Activated T-cell treated with anti-CD3 and anti-CD28 coated beads, Interleukin-2, amount 50 U/mL, for 72 hours (primary cell): ENCODE data around the gene PRKG1. TPM values are rescaled to one million over a fixed set of nuclear protein-coding genes. Genes with fewer than 3 reads are reported as not detected.
"Not testable (repeated sequence)": the region's sequence is repeated elsewhere in the genome, so short reads cannot be mapped to it uniquely, and the experiment has no call there.

Source experiments
- ATAC-seq, 2 donors: fragments of 150-1000 bp; cut with Tn5 transposase; replicated peaks in 1 of 2; 2 replicates each; pipeline ENCODE4 v1.10.0; 2021; ENCODE audit warnings: moderate library complexity in 2 of 2, mild to moderate bottlenecking in 1 of 2
- DNase-seq, 2 donors: peaks; one replicate each; pipeline ENCODE4 v3.0.0; 2021 to 2022; ENCODE audit warnings: mixed read lengths in 1 of 2
- H3K27ac Mint-ChIP-seq: one replicate; pipeline ENCODE4 v1.8.0; 2022; ENCODE audit warnings: mild to moderate bottlenecking, moderate library complexity, mixed read lengths
- H3K27me3 Mint-ChIP-seq: one replicate; pipeline ENCODE4 v1.8.0; 2022; ENCODE audit warnings: low read depth, mixed read lengths
- H3K36me3 Mint-ChIP-seq, 2 donors: one replicate each; pipeline ENCODE4 v1.8.0; 2022; ENCODE audit warnings: mixed read lengths in 2 of 2, mild to moderate bottlenecking in 1 of 2; ENCODE audit not compliant: insufficient read depth in 2 of 2
- H3K4me1 Mint-ChIP-seq: one replicate; pipeline ENCODE4 v1.8.0; 2022; ENCODE audit warnings: low read depth, mixed read lengths
- H3K4me3 Mint-ChIP-seq, 2 donors: one replicate each; pipeline ENCODE4 v1.8.0; 2022; ENCODE audit warnings: mild to moderate bottlenecking in 2 of 2, mixed read lengths in 2 of 2, moderate library complexity in 2 of 2
- H3K9me3 Mint-ChIP-seq, 2 donors: one replicate each; pipeline ENCODE4 v1.8.0; 2022; ENCODE audit warnings: mixed read lengths in 2 of 2
- total RNA-seq, 2 donors: library from RNA; stranded (reverse); gene quantifications; one replicate each; pipeline ENCODE4 v1.2.3, GENCODE V29; 2022

The PRKG1 gene
- total RNA-seq, 2 donors from 2014 or later, result not detected

DNA sequence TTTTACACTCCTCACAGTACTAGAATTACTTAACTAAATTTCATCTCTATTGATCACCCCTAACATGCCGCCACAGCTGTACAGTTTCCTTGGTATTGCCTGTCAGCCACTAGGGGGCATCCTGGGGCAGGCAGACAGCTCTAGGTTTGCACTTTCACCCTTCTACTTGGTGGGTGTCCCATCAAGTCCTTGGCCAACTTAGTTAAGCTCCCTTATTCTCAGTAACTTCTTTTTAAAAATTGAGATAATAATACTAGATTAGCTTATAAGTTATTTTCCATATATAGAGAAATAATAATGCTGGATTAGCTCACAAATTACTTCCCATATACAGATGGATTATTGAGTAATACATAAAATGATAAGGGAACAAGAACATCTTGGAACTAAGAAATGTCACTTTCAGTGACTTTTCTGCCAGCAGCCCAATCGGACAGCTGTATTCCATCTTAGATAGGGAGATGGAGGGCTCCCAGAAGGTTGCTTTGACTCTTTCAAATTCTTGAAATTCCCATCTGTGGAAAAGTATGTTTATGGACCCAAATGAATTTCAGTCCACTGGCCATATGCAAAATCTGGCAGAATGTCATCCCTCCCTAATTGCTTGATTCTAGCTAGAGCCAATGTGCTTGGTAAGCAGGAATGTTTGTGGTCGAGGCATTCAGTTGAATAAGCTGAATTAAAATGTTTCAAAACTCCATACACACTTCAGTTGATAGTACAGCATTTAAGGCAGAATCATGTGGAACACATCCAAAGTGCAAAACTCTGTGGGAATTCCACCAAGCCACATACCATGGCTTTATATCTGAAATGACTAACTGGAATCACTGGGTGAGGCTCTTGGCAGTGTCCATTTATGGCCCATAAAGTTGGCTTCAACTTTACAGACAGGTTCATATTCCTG is 315.4 kb downstream of the PRKG1 start:
- Mint-ChIP-seq H3K4me1 (no peaks in the 10 kb centered on the region), H3K27me3 (no peaks in the 10 kb centered on the region), H3K4me3 (no peak overlapping the region), H3K9me3 (no peaks in the 10 kb centered on the region), H3K27ac (no peak overlapping the region), H3K36me3 (no peaks in the 10 kb centered on the region)
- peak; percentile 49 to 56 for DNase-seq
- ATAC-seq, result peak; percentile 46 to 58

DNA sequence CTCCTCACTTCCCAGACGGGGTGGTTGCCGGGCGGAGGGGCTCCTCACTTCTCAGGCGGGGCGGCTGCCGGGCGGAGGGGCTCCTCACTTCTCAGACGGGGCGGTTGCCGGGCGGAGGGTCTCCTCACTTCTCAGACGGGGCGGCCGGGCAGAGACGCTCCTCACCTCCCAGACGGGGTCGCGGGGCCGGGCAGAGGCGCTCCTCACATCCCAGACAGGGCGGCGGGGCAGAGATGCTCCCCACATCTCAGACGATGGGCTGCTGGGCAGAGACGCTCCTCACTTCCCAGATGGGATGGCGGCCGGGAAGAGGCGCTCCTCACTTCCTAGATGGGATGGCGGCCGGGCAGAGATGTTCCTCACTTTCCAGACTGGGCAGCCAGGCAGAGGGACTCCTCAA is 318.7 kb downstream of the PRKG1 start:
- not testable (repeated sequence) for DNase-seq, H3K4me1 Mint-ChIP-seq, H3K4me3 Mint-ChIP-seq, H3K9me3 Mint-ChIP-seq, H3K27me3 Mint-ChIP-seq, H3K27ac Mint-ChIP-seq, ATAC-seq, H3K36me3 Mint-ChIP-seq

DNA sequence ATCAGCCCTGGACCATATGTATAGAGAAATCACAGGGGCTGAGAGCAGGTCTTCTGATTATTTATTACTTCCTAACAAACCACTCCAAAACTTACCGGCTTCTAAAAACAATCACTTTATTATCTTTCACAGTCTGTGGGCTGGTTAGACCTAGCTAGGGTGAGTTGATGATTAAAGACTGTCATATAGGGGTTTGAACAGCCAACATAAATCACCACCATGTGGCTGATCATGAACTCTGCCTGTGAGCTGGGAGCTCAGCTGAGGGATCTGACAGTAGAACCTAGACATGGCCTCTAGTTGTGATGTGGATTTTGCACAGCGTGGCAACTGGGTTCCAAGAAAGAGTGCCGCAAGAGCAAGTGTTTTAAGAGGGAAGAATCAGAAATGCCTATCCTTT is 319.8 kb downstream of the PRKG1 start:
- no peaks in the 10 kb centered on the region for H3K4me1 Mint-ChIP-seq
- H3K27ac Mint-ChIP-seq, result no peak overlapping the region

DNA sequence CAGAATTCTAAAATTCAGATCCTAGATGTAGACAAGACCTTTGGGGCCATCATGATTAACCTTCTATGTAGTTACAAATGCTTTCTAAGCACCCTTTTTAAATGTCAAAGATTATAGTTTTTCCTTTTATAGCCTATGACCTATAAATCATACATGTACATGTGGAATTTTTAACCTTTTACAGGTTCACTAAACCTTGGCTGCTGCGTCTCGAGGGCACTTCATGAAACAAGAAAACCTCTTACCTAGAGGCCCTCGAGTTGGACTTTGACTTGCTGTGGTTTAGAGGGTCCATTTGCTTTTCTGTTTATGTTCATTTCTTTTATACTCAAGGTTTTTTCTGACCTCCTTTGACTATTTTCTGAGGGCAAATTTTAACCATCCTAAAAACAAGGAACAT is 323.0 kb downstream of the PRKG1 start:
- no peak for DNase-seq
- Mint-ChIP-seq H3K27me3 (no peaks in the 10 kb centered on the region), H3K27ac (no peak overlapping the region), H3K36me3 (no peaks in the 10 kb centered on the region), H3K9me3 (no peaks in the 10 kb centered on the region), H3K4me1 (no peaks in the 10 kb centered on the region), H3K4me3 (no peak overlapping the region)
- no peak for ATAC-seq

More for the DNA sequence above, 319.8 kb downstream of the PRKG1 start:
- H3K4me3 Mint-ChIP-seq, result no peak overlapping the region
- ATAC-seq (no peak), DNase-seq (no peak)
- no peaks in the 10 kb centered on the region for H3K9me3 Mint-ChIP-seq
- no peaks in the 10 kb centered on the region for H3K27me3 Mint-ChIP-seq
- no peaks in the 10 kb centered on the region for H3K36me3 Mint-ChIP-seq

DNA sequence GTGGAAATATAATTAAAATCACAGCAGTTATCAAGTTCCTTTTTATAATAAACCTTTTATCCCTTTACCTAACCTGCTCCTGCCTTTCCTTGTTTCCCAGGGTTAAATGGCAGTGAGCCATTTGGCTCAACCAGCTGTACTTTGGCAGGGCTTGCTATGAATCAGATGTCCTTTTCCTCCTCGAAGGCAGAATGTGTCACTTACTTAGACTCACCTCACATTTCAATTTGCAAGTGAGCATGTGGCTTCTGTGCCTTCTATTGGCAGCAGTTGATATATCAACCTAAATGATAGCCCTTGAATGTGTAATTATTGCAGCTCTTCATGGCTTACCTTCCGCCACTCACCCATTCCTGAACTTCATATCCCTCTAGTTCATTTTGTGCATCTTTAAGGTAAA is 323.4 kb downstream of the PRKG1 start:
- H3K9me3 Mint-ChIP-seq, result no peaks in the 10 kb centered on the region
- no peak overlapping the region for H3K4me3 Mint-ChIP-seq
- DNase-seq, result no peak
- ATAC-seq, result no peak
- H3K4me1 Mint-ChIP-seq, result no peaks in the 10 kb centered on the region
- no peak overlapping the region for H3K27ac Mint-ChIP-seq
- no peaks in the 10 kb centered on the region for H3K36me3 Mint-ChIP-seq
- H3K27me3 Mint-ChIP-seq, result no peaks in the 10 kb centered on the region

DNA sequence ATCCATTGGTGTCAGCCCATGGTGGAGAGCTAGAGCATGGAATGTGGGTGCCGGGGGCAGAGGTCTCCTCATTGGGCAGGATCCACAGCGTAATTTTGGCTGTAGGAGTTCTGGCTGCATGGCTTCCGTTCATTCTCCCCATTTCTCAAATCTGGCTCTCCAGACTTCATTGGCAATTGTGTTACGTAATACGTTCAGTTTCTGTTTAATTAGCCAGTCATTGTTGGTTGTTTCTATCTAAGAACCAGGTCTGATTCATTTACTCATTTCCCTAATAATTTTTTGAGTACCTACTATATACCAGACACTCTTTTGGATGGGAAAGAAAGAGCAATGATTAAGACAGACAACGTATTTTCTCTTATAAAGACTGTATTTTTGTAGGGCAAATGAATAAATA is 325.6 kb downstream of the PRKG1 start:
- H3K27ac Mint-ChIP-seq, result no peak overlapping the region
- no peaks in the 10 kb centered on the region for H3K4me1 Mint-ChIP-seq
- H3K9me3 Mint-ChIP-seq, result no peaks in the 10 kb centered on the region
- no peaks in the 10 kb centered on the region for H3K27me3 Mint-ChIP-seq
- H3K4me3 Mint-ChIP-seq, result no peak overlapping the region
- DNase-seq (no peak), ATAC-seq (no peak)
- no peaks in the 10 kb centered on the region for H3K36me3 Mint-ChIP-seq

DNA sequence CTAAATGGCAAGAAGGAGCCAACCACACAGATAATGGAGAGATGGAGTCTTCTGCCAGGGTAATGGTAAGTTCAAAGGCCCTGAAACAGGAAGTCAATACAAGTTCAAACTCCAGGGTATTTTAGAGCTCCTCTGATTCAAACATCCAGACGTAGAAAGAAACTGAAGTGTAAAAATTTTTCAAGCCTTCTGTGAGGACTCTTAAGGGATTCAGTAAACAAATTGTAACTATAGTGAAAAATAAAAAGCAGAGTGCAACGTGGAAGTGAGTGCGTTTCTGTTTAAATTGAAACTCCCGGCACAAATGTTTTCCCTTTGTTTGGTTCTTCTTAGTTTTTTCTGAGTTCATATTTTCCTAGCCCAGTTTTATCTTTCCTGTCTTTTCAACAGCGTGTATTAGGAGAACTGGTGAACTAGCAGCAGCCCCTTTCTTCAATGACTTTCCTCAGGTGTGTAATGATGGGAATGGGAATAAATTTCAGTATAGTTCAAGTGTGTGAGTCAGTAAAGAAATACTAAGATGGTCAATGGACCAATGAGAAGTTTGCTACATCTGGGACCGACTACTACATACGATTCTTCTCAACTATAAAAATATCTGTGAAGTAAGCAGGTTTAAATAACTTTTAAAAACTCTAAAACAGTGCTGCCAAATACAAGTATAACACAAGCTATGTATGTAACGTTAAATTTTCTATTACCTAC is 326.3 kb downstream of the PRKG1 start:
- Mint-ChIP-seq H3K36me3 (no peaks in the 10 kb centered on the region), H3K9me3 (no peaks in the 10 kb centered on the region), H3K27me3 (no peaks in the 10 kb centered on the region), H3K4me1 (no peaks in the 10 kb centered on the region), H3K4me3 (no peak overlapping the region), H3K27ac (no peak overlapping the region)
- DNase-seq (no peak), ATAC-seq (no peak)

DNA sequence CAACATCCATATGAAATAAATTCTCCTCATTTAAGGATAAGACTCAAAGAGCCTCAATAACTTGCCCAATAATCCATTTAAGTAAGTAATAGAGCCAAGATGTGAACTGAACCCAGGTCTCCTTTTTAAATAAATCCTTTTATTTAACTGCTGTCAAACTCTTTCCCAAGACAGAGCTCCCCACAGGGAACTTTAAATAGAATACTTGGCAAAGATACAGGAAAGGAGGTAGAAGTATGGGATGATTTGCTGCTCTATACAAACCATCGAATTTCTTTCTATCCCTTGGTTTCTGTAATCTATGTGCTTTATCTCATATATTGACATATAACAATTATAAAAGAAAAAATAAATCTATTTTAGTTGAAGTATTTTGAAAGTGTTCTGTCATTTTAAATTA is 329.2 kb downstream of the PRKG1 start:
- no peak overlapping the region for H3K4me3 Mint-ChIP-seq
- H3K36me3 Mint-ChIP-seq, result no peaks in the 10 kb centered on the region
- no peaks in the 10 kb centered on the region for H3K9me3 Mint-ChIP-seq
- DNase-seq (no peak), ATAC-seq (no peak)
- no peaks in the 10 kb centered on the region for H3K27me3 Mint-ChIP-seq
- no peaks in the 10 kb centered on the region for H3K4me1 Mint-ChIP-seq
- no peak overlapping the region for H3K27ac Mint-ChIP-seq

DNA sequence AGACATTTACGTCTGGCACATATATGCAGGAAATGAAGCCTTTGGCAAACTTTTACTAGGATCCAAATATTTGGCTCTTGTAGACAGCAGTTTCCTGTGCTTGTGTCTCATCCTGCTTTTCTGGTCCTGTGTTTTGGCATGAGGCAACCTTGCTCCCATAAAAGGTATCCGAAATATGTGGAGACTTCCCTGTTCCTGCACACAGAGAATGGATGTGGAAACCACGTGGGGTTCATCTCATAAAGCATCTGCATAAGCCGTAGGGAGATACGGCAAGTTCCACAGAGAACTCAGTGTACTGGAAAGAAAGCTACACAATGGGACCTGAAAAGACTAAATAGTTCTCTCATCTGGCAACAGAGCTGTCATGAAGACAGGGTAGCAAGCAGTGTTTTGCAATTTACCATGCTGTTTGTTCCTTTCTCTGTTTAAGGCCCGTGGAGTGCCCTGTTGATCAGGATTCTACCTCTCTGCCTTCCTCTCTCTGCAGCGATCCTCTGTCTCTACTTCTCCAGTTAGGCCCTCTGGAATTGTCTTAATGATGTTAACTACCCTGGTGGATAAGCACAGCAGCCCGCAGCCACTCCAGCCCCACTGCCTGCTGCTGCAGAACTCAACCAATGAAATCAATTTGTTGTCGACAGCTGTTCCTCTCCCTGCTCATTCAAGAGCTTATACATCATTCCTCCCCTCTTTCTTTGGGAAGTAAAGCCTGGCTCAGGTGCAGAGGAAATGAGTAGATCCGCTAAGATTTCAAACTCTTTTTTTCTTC is 331.5 kb downstream of the PRKG1 start:
- H3K4me3 Mint-ChIP-seq, result no peak overlapping the region
- no peak overlapping the region for H3K27ac Mint-ChIP-seq
- DNase-seq (no peak), ATAC-seq (no peak)
- no peaks in the 10 kb centered on the region for H3K4me1 Mint-ChIP-seq
- H3K27me3 Mint-ChIP-seq, result no peaks in the 10 kb centered on the region
- no peaks in the 10 kb centered on the region for H3K36me3 Mint-ChIP-seq
- no peaks in the 10 kb centered on the region for H3K9me3 Mint-ChIP-seq

DNA sequence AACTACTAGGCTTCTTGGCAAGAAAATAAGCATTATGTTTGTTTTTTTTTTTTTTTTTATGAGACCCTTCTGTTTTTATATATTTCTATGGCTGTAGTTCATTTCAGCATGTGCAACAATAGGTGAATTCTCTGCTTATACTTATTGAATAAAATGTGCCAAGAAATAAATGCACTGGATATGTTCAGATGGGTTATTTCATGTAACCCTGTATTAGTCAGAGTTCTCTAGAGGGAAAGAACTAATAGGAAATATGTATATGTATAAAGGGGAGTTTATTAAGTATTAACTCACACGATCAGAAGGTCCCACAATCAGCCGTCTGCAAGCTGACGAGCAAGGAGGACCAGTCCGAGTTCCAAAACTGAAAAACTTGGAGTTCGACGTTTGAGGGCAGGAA is 332.3 kb downstream of the PRKG1 start:
- no peak for DNase-seq

DNA sequence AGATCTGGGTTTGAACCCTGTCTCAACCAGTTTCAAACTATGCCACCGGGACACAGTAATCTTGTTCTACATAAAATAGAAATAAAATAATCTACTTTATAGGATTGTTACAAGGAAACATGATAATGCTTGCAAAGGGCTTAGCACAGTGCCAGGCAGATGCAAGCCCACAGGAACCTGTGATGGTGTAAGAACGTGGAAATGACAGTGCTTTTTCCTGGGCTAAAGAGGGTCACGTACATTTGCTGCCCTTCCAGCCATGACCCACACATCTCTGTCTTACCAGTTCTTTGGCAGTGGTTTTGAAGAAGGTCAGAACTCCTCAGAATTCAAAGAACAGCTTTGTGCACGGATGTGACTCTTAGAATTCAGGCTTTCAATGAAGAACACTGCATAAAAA is 342.2 kb downstream of the PRKG1 start:
- ATAC-seq (no peak), DNase-seq (no peak)
- Mint-ChIP-seq H3K27ac (no peak overlapping the region), H3K4me3 (no peak overlapping the region), H3K4me1 (no peaks in the 10 kb centered on the region), H3K27me3 (peaks cover 2% of the 10 kb centered on the region), H3K36me3 (no peaks in the 10 kb centered on the region), H3K9me3 (peaks cover 0 to 2% of the 10 kb centered on the region in 2 donors)

More for the DNA sequence above, 332.3 kb downstream of the PRKG1 start:
- Mint-ChIP-seq H3K4me1 (no peaks in the 10 kb centered on the region), H3K27me3 (no peaks in the 10 kb centered on the region), H3K4me3 (no peak overlapping the region), H3K27ac (no peak overlapping the region), H3K9me3 (no peaks in the 10 kb centered on the region), H3K36me3 (no peaks in the 10 kb centered on the region)
- no peak for ATAC-seq

DNA sequence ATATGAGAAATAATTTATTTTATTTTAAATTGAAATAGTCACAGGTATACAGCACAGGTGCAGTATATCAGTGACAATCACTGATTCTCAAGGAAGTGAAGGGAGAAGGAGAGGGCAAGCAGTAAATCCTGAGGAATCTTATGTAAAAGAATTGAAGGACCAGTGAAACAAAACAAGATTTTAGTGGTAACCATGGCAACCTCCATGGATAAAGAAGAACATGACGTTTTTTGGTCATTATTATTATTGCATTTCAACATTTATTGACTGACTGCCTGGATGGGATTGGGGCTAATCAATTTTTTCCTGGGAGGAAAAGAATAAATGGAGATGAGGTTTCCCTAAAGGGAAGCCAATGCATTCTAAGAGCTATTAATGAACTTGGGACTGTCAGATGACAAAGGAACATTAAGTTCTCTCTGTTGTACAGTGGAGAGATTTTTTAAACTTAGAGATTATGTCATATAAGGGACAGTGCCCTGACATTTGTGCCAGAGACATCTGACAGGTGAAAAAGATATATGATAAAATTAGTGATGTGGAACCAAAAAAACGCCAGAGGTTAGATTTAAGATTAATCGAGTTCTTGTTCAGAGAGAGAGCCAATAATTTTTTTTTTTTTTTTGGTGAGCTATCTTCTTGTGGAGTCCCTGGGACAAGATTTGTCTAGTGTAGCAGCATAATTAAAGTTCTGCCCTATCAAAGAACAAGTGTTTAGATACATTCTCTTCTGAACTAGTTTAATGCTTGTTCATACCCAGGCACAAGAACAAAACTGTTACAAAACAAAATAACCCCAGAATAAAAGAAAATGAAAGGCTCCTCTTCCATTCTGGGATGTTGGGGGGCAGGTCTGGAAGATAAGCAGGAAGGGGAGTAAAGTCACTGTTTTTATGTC is 345.2 kb downstream of the PRKG1 start:
- Mint-ChIP-seq H3K4me1 (no peaks in the 10 kb centered on the region), H3K27ac (no peak overlapping the region), H3K27me3 (peaks cover 7% of the 10 kb centered on the region), H3K9me3 (peaks cover 0 to 2% of the 10 kb centered on the region in 2 donors), H3K36me3 (no peaks in the 10 kb centered on the region), H3K4me3 (no peak overlapping the region)
- ATAC-seq, result no peak
- DNase-seq, result no peak
